ENCODE data around the gene FBXO36. TPM values are rescaled to one million over a fixed set of nuclear protein-coding genes. Genes with fewer than 3 reads are reported as not detected.
"Not testable (repeated sequence)": the region's sequence is repeated elsewhere in the genome, so short reads cannot be mapped to it uniquely, and the experiment has no call there.

FBXO36 gene
- total RNA-seq, 1 donor from 2014 or later, result 1.9 TPM

DNA sequence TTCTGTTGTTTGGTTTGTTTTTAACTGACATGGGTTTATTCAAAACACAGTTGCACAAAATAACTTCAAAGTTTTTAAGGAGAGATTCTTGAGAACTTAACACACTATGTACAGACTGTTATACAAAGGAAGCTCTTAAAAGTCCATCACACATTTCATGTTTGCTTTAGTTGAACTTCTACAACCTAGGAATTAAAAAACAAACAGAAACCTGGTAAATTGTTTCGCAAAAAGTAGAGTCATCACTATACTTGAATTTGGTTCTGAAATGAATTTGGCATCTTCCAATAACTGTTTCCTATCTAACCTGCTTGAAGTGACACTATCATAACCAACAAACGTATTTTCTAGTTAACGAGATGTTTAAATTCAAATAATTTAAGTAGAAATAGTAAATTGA, 22.3 kb upstream of the FBXO36 start:
- Histone ChIP-seq H3K79me2 (ENCODE audit: insufficient read depth, low read length) (peaks cover 99% of the 10 kb centered on the region), H3K9ac (ENCODE audit: low read length) (no peak overlapping the region), H3K4me3 (ENCODE audit: insufficient read depth, low read depth, low read length) (no peak overlapping the region), H3K27me3 (ENCODE audit: insufficient read depth, low read length) (no peaks in the 10 kb centered on the region), H3K4me1 (ENCODE audit: insufficient read depth, low read length) (peaks cover 10% of the 10 kb centered on the region), H3K4me2 (ENCODE audit: low read length) (no peak overlapping the region), H4K20me1 (ENCODE audit: insufficient read depth, low read length) (peaks cover 84% of the 10 kb centered on the region), H2AFZ (ENCODE audit: low read depth, low read length) (no peak overlapping the region), H3K9me3 (ENCODE audit: insufficient read depth, low read depth, low read length) (no peaks in the 10 kb centered on the region), H3K36me3 (ENCODE audit: insufficient read depth, low read length) (peaks cover 4% of the 10 kb centered on the region), H3K27ac (ENCODE audit: low read depth, low read length) (no peak overlapping the region)
- TF ChIP-seq CTCF (IDR thresholded peaks at IDR 0.05; ENCODE audit: insufficient read depth, low read depth, low read length), result no peak
- TF ChIP-seq EZH2 (IDR thresholded peaks at IDR 0.05; ENCODE audit: insufficient read depth, low read length), result no peak
- H3K4me1 Mint-ChIP-seq (ENCODE audit: low read depth, unreplicated experiment), result peaks cover 16% of the 10 kb centered on the region
- no peaks in the 10 kb centered on the region for H3K9me3 Mint-ChIP-seq (ENCODE audit: unreplicated experiment)
- FAIRE-seq (peak; percentile 20), DNase-seq (ENCODE audit: low read depth) (no peak)
- no peak overlapping the region for H3K27ac Mint-ChIP-seq (ENCODE audit: unreplicated experiment)
- no peak overlapping the region for H3K4me3 Mint-ChIP-seq (ENCODE audit: unreplicated experiment)
- H3K27me3 Mint-ChIP-seq (ENCODE audit: low read depth, unreplicated experiment), result no peaks in the 10 kb centered on the region
- H3K36me3 Mint-ChIP-seq (ENCODE audit: low read depth, unreplicated experiment), result peaks cover 10% of the 10 kb centered on the region

DNA sequence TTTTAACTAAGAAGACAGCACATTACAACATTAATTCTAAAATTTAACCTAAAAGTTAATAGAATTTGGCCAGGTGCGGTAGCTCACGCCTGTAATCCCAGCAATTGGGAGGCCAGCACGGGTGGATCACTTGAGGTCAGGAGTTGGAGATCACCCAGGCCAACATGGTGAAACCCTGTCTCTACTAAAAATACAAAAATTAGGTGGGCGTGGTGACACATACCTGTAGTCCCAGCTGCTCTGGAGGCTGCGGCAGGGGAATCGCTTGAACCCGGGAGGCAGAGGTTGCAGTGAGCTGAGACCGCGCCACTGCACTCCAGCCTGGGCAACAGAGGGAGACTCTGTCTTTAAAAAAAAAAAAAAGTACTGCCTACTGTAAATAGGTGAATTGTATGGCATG, 21.8 kb upstream of the FBXO36 start:
- not testable (repeated sequence) for H3K27ac Mint-ChIP-seq (ENCODE audit: unreplicated experiment)
- H3K36me3 Mint-ChIP-seq (ENCODE audit: low read depth, unreplicated experiment), result peaks cover 10% of the 10 kb centered on the region

GRCh38 chr2:229901819-229902218, 20.5 kb upstream of the FBXO36 start:
- Histone ChIP-seq H2AFZ (ENCODE audit: low read depth, low read length) (no peak overlapping the region), H3K27ac (ENCODE audit: low read depth, low read length) (peak overlapping the region; percentile 24), H3K4me3 (ENCODE audit: insufficient read depth, low read depth, low read length) (no peak overlapping the region), H3K9ac (ENCODE audit: low read length) (no peak overlapping the region), H4K20me1 (ENCODE audit: insufficient read depth, low read length) (peaks cover 92% of the 10 kb centered on the region), H3K36me3 (ENCODE audit: insufficient read depth, low read length) (peaks cover 4% of the 10 kb centered on the region), H3K4me1 (ENCODE audit: insufficient read depth, low read length) (peaks cover 10% of the 10 kb centered on the region), H3K27me3 (ENCODE audit: insufficient read depth, low read length) (no peaks in the 10 kb centered on the region), H3K9me3 (ENCODE audit: insufficient read depth, low read depth, low read length) (no peaks in the 10 kb centered on the region), H3K4me2 (ENCODE audit: low read length) (peak overlapping the region; percentile 66), H3K79me2 (ENCODE audit: insufficient read depth, low read length) (peaks cover 100% of the 10 kb centered on the region)
- Mint-ChIP-seq H3K27ac (ENCODE audit: unreplicated experiment) (peak overlapping the region; percentile 48), H3K36me3 (ENCODE audit: low read depth, unreplicated experiment) (peaks cover 10% of the 10 kb centered on the region), H3K9me3 (ENCODE audit: unreplicated experiment) (no peaks in the 10 kb centered on the region), H3K27me3 (ENCODE audit: low read depth, unreplicated experiment) (no peaks in the 10 kb centered on the region), H3K4me1 (ENCODE audit: low read depth, unreplicated experiment) (peaks cover 19% of the 10 kb centered on the region), H3K4me3 (ENCODE audit: unreplicated experiment) (no peak overlapping the region)
- peak; percentile 81 for DNase-seq (ENCODE audit: low read depth)
- no peak for FAIRE-seq
- TF ChIP-seq CTCF (IDR thresholded peaks at IDR 0.05; ENCODE audit: insufficient read depth, low read depth, low read length) (no peak), EZH2 (IDR thresholded peaks at IDR 0.05; ENCODE audit: insufficient read depth, low read length) (no peak)

More for the DNA sequence above, 21.8 kb upstream of the FBXO36 start:
- H3K27me3 Mint-ChIP-seq (ENCODE audit: low read depth, unreplicated experiment); H3K9me3 ChIP-seq (ENCODE audit: insufficient read depth, low read depth, low read length); H3K27me3 ChIP-seq (ENCODE audit: insufficient read depth, low read length); DNase-seq (ENCODE audit: low read depth); H3K9ac ChIP-seq (ENCODE audit: low read length); H3K4me3 ChIP-seq (ENCODE audit: insufficient read depth, low read depth, low read length); FAIRE-seq; H2AFZ ChIP-seq (ENCODE audit: low read depth, low read length); H3K4me1 ChIP-seq (ENCODE audit: insufficient read depth, low read length); H3K4me3 Mint-ChIP-seq (ENCODE audit: unreplicated experiment); H3K27ac ChIP-seq (ENCODE audit: low read depth, low read length); H3K36me3 ChIP-seq (ENCODE audit: insufficient read depth, low read length); H3K9me3 Mint-ChIP-seq (ENCODE audit: unreplicated experiment); H3K4me2 ChIP-seq (ENCODE audit: low read length): not testable (repeated sequence)
- H3K4me1 Mint-ChIP-seq (ENCODE audit: low read depth, unreplicated experiment), result peaks cover 18% of the 10 kb centered on the region
- H4K20me1 ChIP-seq (ENCODE audit: insufficient read depth, low read length), result peaks cover 88% of the 10 kb centered on the region
- H3K79me2 ChIP-seq (ENCODE audit: insufficient read depth, low read length), result peaks cover 99% of the 10 kb centered on the region
